Dendritic cell treated with granulocyte-macrophage colony-stimulating factor and Interleukin-4, amounts not matched to agents 40 ng/mL and 50 ng/mL, for 4 days (primary cell): ENCODE measurements around the gene PCBP3.
A peak's percentile ranks its signal among the peaks of the same experiment; 100 is the strongest.
"Not testable (repeated sequence)": the region's sequence is repeated elsewhere in the genome, so short reads cannot be mapped to it uniquely, and the experiment has no call there.

Experiments
- H3K27ac Mint-ChIP-seq: one replicate; pipeline ENCODE4 v1.8.0; 2022; ENCODE audit warnings: mild to moderate bottlenecking, mixed read lengths
- H3K27me3 Mint-ChIP-seq: one replicate; pipeline ENCODE4 v1.8.0; 2022; ENCODE audit warnings: mild to moderate bottlenecking, mixed read lengths
- H3K36me3 Mint-ChIP-seq: one replicate; pipeline ENCODE4 v1.8.0; 2022; ENCODE audit warnings: low read depth, mixed read lengths
- H3K4me1 Mint-ChIP-seq: one replicate; pipeline ENCODE4 v1.8.0; 2022; ENCODE audit warnings: low read depth, mixed read lengths
- H3K4me3 Mint-ChIP-seq: one replicate; pipeline ENCODE4 v1.8.0; 2022; ENCODE audit warnings: mild to moderate bottlenecking, moderate library complexity, mixed read lengths
- H3K9me3 Mint-ChIP-seq: one replicate; pipeline ENCODE4 v1.8.0; 2022; ENCODE audit warnings: mixed read lengths
- intact Hi-C: fragments of 100-400 bp; cut with micrococcal nuclease; formaldehyde crosslinking; loops from one replicate; pipeline ENCODE4 v1.15.0; 2022

PCBP3 gene

DNA sequence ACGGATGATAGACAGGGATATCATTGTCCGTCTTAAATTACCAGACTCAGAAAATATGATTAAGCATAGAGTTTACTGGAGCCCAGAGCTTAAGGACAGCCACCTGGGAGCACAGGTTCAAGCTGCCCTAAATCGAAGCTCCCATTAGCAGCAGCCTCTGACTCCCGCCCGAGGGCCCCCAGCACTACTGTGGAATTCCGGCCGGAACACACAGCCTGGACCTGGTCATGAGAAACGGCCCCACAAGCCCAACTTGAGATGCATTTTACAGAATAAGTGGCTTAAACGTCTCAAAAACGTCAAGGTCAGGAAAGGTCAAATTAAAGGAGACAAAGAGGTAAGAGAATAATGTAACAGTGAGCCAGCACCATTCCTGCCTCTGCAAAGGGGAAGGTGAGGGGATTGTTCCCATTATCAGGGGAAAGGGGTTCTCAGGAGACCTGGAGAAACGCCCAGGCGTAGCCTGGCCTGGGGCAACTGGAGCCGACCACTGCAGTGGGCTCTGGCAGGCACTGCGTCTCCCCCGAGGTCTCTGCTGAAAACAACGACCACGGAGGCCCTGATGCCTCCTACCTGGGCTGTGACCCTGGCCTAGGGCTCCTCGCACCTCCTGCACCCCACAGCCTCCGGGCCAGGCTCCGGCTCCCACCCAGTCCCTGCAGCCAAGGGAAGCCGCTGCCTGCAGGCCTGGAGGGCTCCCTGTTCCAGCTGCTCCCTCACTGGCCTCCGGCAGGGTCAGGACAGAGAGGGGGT is 326.6 kb downstream of the PCBP3 start:
- Mint-ChIP-seq H3K9me3 (no peaks in the 10 kb centered on the region), H3K4me1 (peaks cover 16% of the 10 kb centered on the region), H3K36me3 (no peaks in the 10 kb centered on the region), H3K27ac (no peak overlapping the region), H3K27me3 (peaks cover 50% of the 10 kb centered on the region), H3K4me3 (no peak overlapping the region)
- intact Hi-C loops: no loop called here

DNA sequence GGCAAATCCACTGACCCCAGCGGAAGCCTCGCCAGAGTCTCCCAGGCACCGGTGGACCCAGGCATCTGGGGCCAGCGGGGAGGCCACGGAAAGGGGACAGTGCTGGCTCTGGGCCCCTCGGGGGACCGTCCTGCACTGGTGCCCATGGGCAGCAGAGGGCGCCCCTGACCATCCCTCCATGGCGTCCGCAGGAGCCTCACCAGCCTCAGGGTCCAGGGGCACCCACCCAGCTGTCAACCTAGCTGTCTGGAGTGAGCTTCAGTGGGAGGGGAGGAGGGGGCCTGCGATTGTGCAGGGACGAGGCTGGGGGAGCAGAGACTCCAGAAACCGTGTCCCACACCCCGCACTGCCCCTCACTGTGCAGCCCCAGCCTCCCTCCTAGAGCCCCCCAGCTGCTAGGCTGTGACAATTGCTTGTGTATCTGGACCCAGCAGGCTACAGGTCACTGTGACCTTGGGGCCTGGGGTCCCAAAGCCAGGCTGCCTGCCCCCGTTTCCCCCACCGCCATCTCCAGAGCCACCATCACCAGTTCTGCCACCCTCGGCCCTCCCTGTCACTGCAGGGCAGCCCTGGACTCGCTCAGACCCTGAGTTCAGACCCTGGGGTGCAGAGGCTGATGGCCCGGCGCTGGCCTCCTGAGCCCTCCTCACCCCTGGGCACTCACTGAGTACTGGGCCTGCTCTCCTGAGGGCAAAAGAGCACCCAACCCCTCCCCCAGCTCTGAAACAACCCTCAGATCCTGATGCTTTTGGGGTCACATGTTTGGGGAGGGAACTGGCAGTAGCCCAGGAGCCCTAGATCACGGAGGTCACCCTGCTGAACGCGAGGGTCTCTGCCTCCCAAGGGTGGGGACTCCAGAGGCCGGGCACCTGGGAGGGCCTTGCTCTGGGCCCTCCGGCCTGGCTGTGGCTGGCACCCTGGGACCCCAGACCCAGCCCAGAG is 327.4 kb downstream of the PCBP3 start:
- Mint-ChIP-seq H3K27me3 (peaks cover 59% of the 10 kb centered on the region), H3K4me1 (peaks cover 23% of the 10 kb centered on the region), H3K9me3 (no peaks in the 10 kb centered on the region), H3K27ac (no peak overlapping the region), H3K4me3 (no peak overlapping the region), H3K36me3 (no peaks in the 10 kb centered on the region)
- intact Hi-C loops: no loop called here

GRCh38 chr21:45971616-45972352 is 328.3 kb downstream of the PCBP3 start:
- Mint-ChIP-seq H3K4me1 (peaks cover 23% of the 10 kb centered on the region), H3K27ac (no peak overlapping the region), H3K36me3 (no peaks in the 10 kb centered on the region), H3K4me3 (no peak overlapping the region), H3K27me3 (peaks cover 67% of the 10 kb centered on the region), H3K9me3 (no peaks in the 10 kb centered on the region)
- intact Hi-C loops: no loop called here

GRCh38 chr21:45972353-45972715 is 328.8 kb downstream of the PCBP3 start:
- H3K4me1 Mint-ChIP-seq: peaks cover 23% of the 10 kb centered on the region
- peaks cover 72% of the 10 kb centered on the region for H3K27me3 Mint-ChIP-seq
- H3K9me3 Mint-ChIP-seq: no peaks in the 10 kb centered on the region
- no peaks in the 10 kb centered on the region for H3K36me3 Mint-ChIP-seq
- no peak overlapping the region for H3K4me3 Mint-ChIP-seq
- no peak overlapping the region for H3K27ac Mint-ChIP-seq
- intact Hi-C loops: no loop called here

GRCh38 chr21:45972716-45973474 is 329.4 kb downstream of the PCBP3 start:
- Mint-ChIP-seq H3K9me3 (no peaks in the 10 kb centered on the region), H3K27ac (no peak overlapping the region), H3K4me1 (peaks cover 23% of the 10 kb centered on the region)

DNA sequence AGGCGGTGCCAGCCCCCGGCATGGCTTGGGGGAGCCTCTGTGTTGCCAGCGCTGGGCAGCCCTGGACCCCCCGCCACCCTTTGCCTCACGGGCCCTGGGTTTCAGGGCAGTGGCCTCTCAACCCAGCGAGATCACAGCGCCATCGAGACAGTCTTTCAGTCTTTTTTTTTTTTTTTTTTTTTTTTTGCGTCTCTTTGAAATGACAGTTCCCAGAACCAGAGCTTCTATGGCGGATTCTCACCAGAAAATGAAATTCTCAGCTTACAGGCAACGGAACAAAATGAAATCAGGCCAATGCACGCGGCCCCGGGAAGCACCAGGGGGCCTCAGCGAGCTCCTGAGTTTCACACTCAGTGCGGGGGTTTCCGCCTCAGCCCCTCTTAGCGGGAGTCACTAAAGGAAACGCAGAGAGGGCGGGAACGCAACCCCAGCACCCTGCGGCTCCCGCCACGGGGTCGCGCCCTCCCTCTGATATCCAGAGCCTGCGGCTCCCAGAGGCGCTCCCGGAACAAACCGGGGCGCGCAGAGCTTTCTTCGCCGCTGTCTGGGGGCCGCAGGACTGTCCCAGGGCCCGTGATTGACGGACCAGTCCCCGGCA is 330.0 kb downstream of the PCBP3 start:
- intact Hi-C loops: no loop called here
- peaks cover 81% of the 10 kb centered on the region for H3K27me3 Mint-ChIP-seq
- H3K4me1 Mint-ChIP-seq: peaks cover 23% of the 10 kb centered on the region
- H3K4me3 Mint-ChIP-seq: peak overlapping the region; percentile 69
- no peaks in the 10 kb centered on the region for H3K9me3 Mint-ChIP-seq
- peak overlapping the region; percentile 22 for H3K27ac Mint-ChIP-seq
- H3K36me3 Mint-ChIP-seq: no peaks in the 10 kb centered on the region

More at GRCh38 chr21:45972716-45973474, 329.4 kb downstream of the PCBP3 start:
- Mint-ChIP-seq H3K4me3 (peak overlapping the region; percentile 69), H3K36me3 (no peaks in the 10 kb centered on the region), H3K27me3 (peaks cover 74% of the 10 kb centered on the region)
- intact Hi-C loops: no loop called here

DNA sequence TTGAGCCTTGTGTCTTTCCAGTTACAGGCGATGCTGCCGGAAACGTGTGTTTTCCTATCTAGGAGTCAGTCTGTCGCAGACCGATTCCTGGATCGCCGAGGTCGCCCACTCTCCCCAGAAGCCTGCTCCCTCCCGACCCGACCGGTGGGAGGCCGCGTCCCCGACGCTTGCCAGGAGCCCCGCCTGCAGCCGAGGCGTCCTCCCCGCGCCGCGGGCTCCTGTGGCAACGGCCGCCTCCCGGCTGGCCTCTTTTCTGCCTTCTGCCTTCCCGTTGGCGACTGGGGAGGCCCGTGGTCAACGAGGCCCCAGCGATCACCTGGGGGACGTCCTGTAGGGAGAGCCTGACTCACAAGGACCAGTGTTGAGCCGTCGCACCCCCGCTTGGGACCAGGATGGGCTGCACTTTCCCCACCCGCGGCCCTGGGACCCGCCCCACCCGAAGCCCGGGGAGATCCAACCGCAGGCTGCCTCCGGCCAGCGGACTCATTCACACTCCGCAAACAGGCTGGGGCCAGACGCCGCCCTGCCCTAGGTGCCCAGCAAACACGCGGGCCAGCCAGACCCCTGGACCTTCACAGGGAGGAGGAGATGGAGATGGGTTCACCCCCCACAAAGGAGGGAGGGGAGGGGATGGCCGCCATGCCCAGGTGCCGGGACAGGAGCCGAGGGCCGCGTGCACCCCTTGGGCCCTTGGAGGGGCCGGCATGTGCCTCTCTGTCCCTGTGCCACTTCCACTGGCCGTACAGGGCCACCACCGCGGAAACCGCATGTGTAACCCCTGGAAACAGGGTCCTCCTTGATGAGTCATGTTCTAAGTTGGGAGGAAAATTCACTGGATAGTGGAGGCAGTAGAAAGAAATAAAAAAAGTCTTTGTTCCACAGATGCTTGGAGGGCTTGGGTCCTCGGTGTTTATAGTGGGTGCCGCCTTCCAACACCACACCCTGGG is 330.8 kb downstream of the PCBP3 start:
- Mint-ChIP-seq H3K36me3 (no peaks in the 10 kb centered on the region), H3K4me3 (peak overlapping the region; percentile 69), H3K9me3 (no peaks in the 10 kb centered on the region), H3K27me3 (peaks cover 88% of the 10 kb centered on the region), H3K4me1 (peaks cover 23% of the 10 kb centered on the region), H3K27ac (peak overlapping the region; percentile 22)
- intact Hi-C loops: no loop called here

DNA sequence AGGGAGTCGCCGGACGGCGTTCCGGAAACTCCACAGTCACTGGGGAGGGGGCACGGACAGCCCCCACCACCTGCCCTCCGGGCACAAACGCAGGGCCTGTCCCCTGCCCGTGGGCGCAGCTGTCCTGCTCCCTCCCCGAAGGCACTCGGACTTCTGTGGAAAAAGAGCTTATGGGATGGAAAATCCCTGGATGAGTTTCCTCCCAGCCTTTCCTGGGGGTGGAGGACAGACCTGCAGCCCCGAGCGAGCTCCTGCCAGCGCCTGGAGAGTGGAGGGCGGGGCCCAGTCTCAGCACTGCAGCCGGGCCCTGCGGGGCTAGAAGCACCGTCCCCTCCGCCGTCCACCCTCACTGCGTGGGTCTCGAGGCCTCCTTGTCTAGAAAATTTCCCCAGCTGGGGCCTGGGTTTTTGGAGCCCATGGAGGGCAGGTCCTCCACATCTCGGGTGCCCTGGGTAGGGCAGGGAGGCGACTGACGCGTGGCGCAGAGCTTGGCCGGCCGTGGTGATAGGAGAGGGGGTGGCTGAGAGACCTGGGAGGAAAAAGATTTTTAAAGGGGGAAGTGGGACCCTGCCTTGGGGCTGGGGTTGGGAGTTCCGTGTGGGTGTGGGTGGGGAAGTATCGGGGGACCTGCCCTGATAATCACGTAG is 331.6 kb downstream of the PCBP3 start:
- Mint-ChIP-seq H3K27ac (no peak overlapping the region), H3K9me3 (no peaks in the 10 kb centered on the region), H3K27me3 (peaks cover 90% of the 10 kb centered on the region), H3K4me1 (peaks cover 23% of the 10 kb centered on the region), H3K36me3 (no peaks in the 10 kb centered on the region), H3K4me3 (no peak overlapping the region)
- intact Hi-C loops: no loop called here

- Mint-ChIP-seq H3K27me3 (peaks cover 84% of the 10 kb centered on the region), H3K4me1 (peaks cover 23% of the 10 kb centered on the region)
- intact Hi-C loops, H3K36me3 Mint-ChIP-seq, H3K27ac Mint-ChIP-seq, H3K4me3 Mint-ChIP-seq, H3K9me3 Mint-ChIP-seq: not testable (repeated sequence)
Observed at GRCh38 chr21:45975667-45976409, 332.3 kb downstream of the PCBP3 start.

GRCh38 chr21:45976701-45977311 is 333.3 kb downstream of the PCBP3 start:
- H3K36me3 Mint-ChIP-seq: no peaks in the 10 kb centered on the region
- H3K27ac Mint-ChIP-seq: no peak overlapping the region
- no peak overlapping the region for H3K4me3 Mint-ChIP-seq
- peaks cover 75% of the 10 kb centered on the region for H3K27me3 Mint-ChIP-seq
- H3K4me1 Mint-ChIP-seq: peaks cover 23% of the 10 kb centered on the region
- H3K9me3 Mint-ChIP-seq: no peaks in the 10 kb centered on the region
- intact Hi-C loops: no loop called here

DNA sequence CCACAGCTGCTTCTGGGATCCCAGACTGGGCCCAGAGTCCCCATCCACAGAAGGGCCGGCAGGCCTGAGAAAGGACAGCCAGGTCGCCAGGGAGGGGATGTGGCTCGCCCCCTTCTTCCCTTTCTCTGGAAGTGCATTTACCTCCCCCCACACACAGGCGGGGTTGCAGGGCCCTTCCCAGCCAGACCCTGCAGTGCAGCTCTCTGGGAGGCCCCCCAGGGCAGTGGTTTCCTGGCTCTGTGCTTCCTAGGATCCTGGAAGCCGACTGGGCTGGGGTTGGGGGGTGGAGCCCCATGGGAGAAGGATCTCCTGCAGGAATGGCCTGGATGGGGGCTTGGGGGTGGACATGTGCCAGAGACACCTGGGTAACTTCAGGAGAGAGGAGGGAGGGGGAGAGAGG is 333.9 kb downstream of the PCBP3 start:
- intact Hi-C loops: no loop called here
- Mint-ChIP-seq H3K27ac (no peak overlapping the region), H3K27me3 (peaks cover 72% of the 10 kb centered on the region), H3K36me3 (no peaks in the 10 kb centered on the region), H3K9me3 (no peaks in the 10 kb centered on the region), H3K4me3 (no peak overlapping the region), H3K4me1 (peaks cover 23% of the 10 kb centered on the region)
